Measurements from ENCODE around the gene YRDC. TPM values are rescaled to one million over a fixed set of nuclear protein-coding genes. Genes with fewer than 3 reads are reported as not detected.
A peak's percentile ranks its signal among the peaks of the same experiment; 100 is the strongest.

Gene YRDC
- total and polyA plus RNA-seq, 2 of the 13 experiments (the other 11 are each of a cell fraction or from before 2014, with no cell fraction given): 27.5 to 29.2 TPM

GRCh38 chr1:37793773-37794371, 14.1 kb downstream of the YRDC start, which contains the start of gene MANEAL (continued):
- TF ChIP-seq, protein P1, sequence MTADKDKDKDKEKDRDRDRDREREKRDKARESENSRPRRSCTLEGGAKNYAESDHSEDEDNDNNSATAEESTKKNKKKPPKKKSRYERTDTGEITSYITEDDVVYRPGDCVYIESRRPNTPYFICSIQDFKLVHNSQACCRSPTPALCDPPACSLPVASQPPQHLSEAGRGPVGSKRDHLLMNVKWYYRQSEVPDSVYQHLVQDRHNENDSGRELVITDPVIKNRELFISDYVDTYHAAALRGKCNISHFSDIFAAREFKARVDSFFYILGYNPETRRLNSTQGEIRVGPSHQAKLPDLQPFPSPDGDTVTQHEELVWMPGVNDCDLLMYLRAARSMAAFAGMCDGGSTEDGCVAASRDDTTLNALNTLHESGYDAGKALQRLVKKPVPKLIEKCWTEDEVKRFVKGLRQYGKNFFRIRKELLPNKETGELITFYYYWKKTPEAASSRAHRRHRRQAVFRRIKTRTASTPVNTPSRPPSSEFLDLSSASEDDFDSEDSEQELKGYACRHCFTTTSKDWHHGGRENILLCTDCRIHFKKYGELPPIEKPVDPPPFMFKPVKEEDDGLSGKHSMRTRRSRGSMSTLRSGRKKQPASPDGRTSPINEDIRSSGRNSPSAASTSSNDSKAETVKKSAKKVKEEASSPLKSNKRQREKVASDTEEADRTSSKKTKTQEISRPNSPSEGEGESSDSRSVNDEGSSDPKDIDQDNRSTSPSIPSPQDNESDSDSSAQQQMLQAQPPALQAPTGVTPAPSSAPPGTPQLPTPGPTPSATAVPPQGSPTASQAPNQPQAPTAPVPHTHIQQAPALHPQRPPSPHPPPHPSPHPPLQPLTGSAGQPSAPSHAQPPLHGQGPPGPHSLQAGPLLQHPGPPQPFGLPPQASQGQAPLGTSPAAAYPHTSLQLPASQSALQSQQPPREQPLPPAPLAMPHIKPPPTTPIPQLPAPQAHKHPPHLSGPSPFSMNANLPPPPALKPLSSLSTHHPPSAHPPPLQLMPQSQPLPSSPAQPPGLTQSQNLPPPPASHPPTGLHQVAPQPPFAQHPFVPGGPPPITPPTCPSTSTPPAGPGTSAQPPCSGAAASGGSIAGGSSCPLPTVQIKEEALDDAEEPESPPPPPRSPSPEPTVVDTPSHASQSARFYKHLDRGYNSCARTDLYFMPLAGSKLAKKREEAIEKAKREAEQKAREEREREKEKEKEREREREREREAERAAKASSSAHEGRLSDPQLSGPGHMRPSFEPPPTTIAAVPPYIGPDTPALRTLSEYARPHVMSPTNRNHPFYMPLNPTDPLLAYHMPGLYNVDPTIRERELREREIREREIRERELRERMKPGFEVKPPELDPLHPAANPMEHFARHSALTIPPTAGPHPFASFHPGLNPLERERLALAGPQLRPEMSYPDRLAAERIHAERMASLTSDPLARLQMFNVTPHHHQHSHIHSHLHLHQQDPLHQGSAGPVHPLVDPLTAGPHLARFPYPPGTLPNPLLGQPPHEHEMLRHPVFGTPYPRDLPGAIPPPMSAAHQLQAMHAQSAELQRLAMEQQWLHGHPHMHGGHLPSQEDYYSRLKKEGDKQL (CRISPR knock-in tag; IDR thresholded peaks at IDR 0.05; ENCODE audit: low read depth): no peak
- no peak for TF ChIP-seq PRDM15 (CRISPR knock-in tag; IDR thresholded peaks at IDR 0.05)
- no peak for TF ChIP-seq FOSL1 (CRISPR knock-in tag; IDR thresholded peaks at IDR 0.05; ENCODE audit: borderline replicate concordance)
- TF ChIP-seq IKZF4 (CRISPR knock-in tag; IDR thresholded peaks at IDR 0.05; ENCODE audit: borderline replicate concordance, low read depth, not compliant biosample characterization): peak; percentile 59
- TF ChIP-seq TCF12 (IDR thresholded peaks at IDR 0.05): no peak
- TF ChIP-seq TCF12 (CRISPR knock-in tag; IDR thresholded peaks at IDR 0.05): no peak
- no peak for TF ChIP-seq ATM (IDR thresholded peaks at IDR 0.05; ENCODE audit: borderline replicate concordance)
- TF ChIP-seq, protein P2, sequence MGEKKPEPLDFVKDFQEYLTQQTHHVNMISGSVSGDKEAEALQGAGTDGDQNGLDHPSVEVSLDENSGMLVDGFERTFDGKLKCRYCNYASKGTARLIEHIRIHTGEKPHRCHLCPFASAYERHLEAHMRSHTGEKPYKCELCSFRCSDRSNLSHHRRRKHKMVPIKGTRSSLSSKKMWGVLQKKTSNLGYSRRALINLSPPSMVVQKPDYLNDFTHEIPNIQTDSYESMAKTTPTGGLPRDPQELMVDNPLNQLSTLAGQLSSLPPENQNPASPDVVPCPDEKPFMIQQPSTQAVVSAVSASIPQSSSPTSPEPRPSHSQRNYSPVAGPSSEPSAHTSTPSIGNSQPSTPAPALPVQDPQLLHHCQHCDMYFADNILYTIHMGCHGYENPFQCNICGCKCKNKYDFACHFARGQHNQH (CRISPR knock-in tag; IDR thresholded peaks at IDR 0.05): no peak
- no peak; the same call in 1 of the 2 replicates for TF ChIP-seq ZFP91 (CRISPR knock-in tag; IDR thresholded peaks at IDR 0.05; ENCODE audit: borderline replicate concordance)
- TF ChIP-seq, protein P3, sequence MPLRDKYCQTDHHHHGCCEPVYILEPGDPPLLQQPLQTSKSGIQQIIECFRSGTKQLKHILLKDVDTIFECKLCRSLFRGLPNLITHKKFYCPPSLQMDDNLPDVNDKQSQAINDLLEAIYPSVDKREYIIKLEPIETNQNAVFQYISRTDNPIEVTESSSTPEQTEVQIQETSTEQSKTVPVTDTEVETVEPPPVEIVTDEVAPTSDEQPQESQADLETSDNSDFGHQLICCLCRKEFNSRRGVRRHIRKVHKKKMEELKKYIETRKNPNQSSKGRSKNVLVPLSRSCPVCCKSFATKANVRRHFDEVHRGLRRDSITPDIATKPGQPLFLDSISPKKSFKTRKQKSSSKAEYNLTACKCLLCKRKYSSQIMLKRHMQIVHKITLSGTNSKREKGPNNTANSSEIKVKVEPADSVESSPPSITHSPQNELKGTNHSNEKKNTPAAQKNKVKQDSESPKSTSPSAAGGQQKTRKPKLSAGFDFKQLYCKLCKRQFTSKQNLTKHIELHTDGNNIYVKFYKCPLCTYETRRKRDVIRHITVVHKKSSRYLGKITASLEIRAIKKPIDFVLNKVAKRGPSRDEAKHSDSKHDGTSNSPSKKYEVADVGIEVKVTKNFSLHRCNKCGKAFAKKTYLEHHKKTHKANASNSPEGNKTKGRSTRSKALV (CRISPR knock-in tag; IDR thresholded peaks at IDR 0.05): peak; percentile 53; the same call in 1 of the 2 replicates
- no peak for TF ChIP-seq ZNF761 (CRISPR knock-in tag; conservative IDR thresholded peaks at IDR 0.05)
- TF ChIP-seq ZMYM3 (CRISPR knock-in tag; IDR thresholded peaks at IDR 0.05): no peak
- no peak for TF ChIP-seq ZNF230 (CRISPR knock-in tag; IDR thresholded peaks at IDR 0.05)
- peak; percentile 93 for TF ChIP-seq YEATS4 (CRISPR knock-in tag; IDR thresholded peaks at IDR 0.05; ENCODE audit: borderline replicate concordance)

All from HepG2 (cell line).